ENCODE results near the gene DLEC1. TPM values are rescaled to one million over a fixed set of nuclear protein-coding genes. Genes with fewer than 3 reads are reported as not detected.

Gene DLEC1
- total and polyA plus RNA-seq, 7 donors: 0.16 to 0.60 (median 0.41) TPM

GRCh38 chr3:38006445-38006995 lies 32.5 kb upstream of the DLEC1 start:
- H3K9me3 ChIP-seq: no peaks in the 10 kb centered on the region
- H3K36me3 ChIP-seq: peaks cover 0 to 61% (median 12%) of the 10 kb centered on the region in 4 donors
- H3K4me3 ChIP-seq: no peak overlapping the region
- DNase-seq: no peak
- intact Hi-C loops (cut with DNase I): no loop called here
- no peak overlapping the region for H3K27ac ChIP-seq
- no peaks in the 10 kb centered on the region for H3K27me3 ChIP-seq
- peaks cover 0 to 16% (median 6%) of the 10 kb centered on the region in 4 donors for H3K4me1 ChIP-seq
- 93% methylated on average over 16 of the region's 16 CpGs for WGBS, 2 donors
- TF ChIP-seq CTCF (IDR thresholded peaks at IDR 0.05) (no peak), POLR2A (IDR thresholded peaks at IDR 0.05) (no peak), POLR2AphosphoS5 (IDR thresholded peaks at IDR 0.05) (no peak), EP300 (IDR thresholded peaks at IDR 0.05) (no peak)

GRCh38 chr3:38007754-38008090 lies 31.3 kb upstream of the DLEC1 start:
- peaks cover 0 to 16% (median 6%) of the 10 kb centered on the region in 4 donors for H3K4me1 ChIP-seq
- H3K4me3 ChIP-seq: no peak overlapping the region
- no peak overlapping the region for H3K27ac ChIP-seq
- 94% methylated on average over 7 of the region's 7 CpGs for WGBS, 2 donors
- no peaks in the 10 kb centered on the region for H3K9me3 ChIP-seq
- no peaks in the 10 kb centered on the region for H3K27me3 ChIP-seq
- intact Hi-C loops (cut with DNase I): no loop called here
- H3K36me3 ChIP-seq: peaks cover 0 to 54% (median 12%) of the 10 kb centered on the region in 4 donors
- TF ChIP-seq POLR2A (IDR thresholded peaks at IDR 0.05) (no peak), EP300 (IDR thresholded peaks at IDR 0.05) (no peak), POLR2AphosphoS5 (IDR thresholded peaks at IDR 0.05) (no peak), CTCF (IDR thresholded peaks at IDR 0.05) (no peak)
- DNase-seq: no peak

- H3K36me3 ChIP-seq: peaks cover 0 to 54% (median 12%) of the 10 kb centered on the region in 4 donors
- H3K4me1 ChIP-seq: peaks cover 0 to 13% (median 4%) of the 10 kb centered on the region in 4 donors
- no peak for DNase-seq
- intact Hi-C loops (cut with DNase I): no loop called here
- H3K9me3 ChIP-seq: no peaks in the 10 kb centered on the region
- no peak overlapping the region for H3K4me3 ChIP-seq
- no peak overlapping the region for H3K27ac ChIP-seq
- no peaks in the 10 kb centered on the region for H3K27me3 ChIP-seq
- 95% methylated on average over 19 of the region's 19 CpGs for WGBS, 2 donors
- TF ChIP-seq POLR2A (IDR thresholded peaks at IDR 0.05) (no peak), CTCF (IDR thresholded peaks at IDR 0.05) (no peak), POLR2AphosphoS5 (IDR thresholded peaks at IDR 0.05) (no peak), EP300 (IDR thresholded peaks at IDR 0.05) (no peak)
These were observed 30.8 kb upstream of the DLEC1 start for GRCh38 chr3:38008191-38008701.

- intact Hi-C loops (cut with DNase I): no loop called here
- Histone ChIP-seq H3K27me3 (no peaks in the 10 kb centered on the region), H3K4me3 (no peak overlapping the region), H3K4me1 (peaks cover 0 to 8% (median 2%) of the 10 kb centered on the region in 4 donors), H3K36me3 (peaks cover 5 to 54% (median 12%) of the 10 kb centered on the region in 4 donors), H3K27ac (no peak overlapping the region), H3K9me3 (no peaks in the 10 kb centered on the region)
- WGBS, 2 donors: 85 to 89% methylated on average over 16 of the region's 16 CpGs
- TF ChIP-seq EP300 (IDR thresholded peaks at IDR 0.05) (no peak), POLR2A (IDR thresholded peaks at IDR 0.05) (no peak), CTCF (IDR thresholded peaks at IDR 0.05) (no peak), POLR2AphosphoS5 (IDR thresholded peaks at IDR 0.05) (no peak)
- no peak for DNase-seq
These were observed 29.9 kb upstream of the DLEC1 start for GRCh38 chr3:38008971-38009580.
